ENCODE data around the gene MYRIP. TPM values are rescaled to one million over a fixed set of nuclear protein-coding genes. Genes with fewer than 3 reads are reported as not detected.

The MYRIP gene
- total and polyA plus RNA-seq, 3 donors from 2014 or later = 2.4 to 5.8 (median 4.8) TPM

DNA sequence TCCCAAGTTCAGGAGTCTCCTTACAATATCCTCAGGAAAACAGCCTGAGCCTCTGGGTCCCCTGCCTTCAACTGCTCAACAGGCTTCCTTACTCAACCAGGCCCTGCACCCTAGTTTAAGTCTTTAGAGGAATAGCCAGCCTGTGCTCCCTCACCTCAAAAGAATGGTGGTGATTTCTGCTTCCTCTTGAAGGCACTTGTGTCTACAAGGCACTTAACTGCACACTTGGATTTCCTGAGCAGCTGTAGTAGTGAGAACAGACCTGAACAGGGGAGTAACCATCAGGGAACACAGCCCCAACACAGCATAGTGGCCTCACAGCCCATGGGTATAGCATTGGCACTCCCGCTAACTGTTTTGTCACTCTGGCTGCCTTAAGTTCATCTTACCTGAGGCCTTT lies 244.3 kb downstream of the MYRIP start:
- no peaks in the 10 kb centered on the region for H3K27me3 ChIP-seq
- H3K27ac ChIP-seq = no peak overlapping the region
- DNase-seq = no peak
- H3K9me3 ChIP-seq = no peaks in the 10 kb centered on the region
- intact Hi-C loops (cut with DNase I; ENCODE audit: low total_unique reads) = no loop called here
- 86 to 100% methylated on average over 1 of the region's 1 CpG for WGBS, 2 donors
- no peak overlapping the region for H3K4me3 ChIP-seq
- TF ChIP-seq, protein P1, sequence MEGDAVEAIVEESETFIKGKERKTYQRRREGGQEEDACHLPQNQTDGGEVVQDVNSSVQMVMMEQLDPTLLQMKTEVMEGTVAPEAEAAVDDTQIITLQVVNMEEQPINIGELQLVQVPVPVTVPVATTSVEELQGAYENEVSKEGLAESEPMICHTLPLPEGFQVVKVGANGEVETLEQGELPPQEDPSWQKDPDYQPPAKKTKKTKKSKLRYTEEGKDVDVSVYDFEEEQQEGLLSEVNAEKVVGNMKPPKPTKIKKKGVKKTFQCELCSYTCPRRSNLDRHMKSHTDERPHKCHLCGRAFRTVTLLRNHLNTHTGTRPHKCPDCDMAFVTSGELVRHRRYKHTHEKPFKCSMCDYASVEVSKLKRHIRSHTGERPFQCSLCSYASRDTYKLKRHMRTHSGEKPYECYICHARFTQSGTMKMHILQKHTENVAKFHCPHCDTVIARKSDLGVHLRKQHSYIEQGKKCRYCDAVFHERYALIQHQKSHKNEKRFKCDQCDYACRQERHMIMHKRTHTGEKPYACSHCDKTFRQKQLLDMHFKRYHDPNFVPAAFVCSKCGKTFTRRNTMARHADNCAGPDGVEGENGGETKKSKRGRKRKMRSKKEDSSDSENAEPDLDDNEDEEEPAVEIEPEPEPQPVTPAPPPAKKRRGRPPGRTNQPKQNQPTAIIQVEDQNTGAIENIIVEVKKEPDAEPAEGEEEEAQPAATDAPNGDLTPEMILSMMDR (IDR thresholded peaks at IDR 0.05) = no peak
- no peak for TF ChIP-seq POLR2A (IDR thresholded peaks at IDR 0.05)
- no peaks in the 10 kb centered on the region for H3K4me1 ChIP-seq
- no peaks in the 10 kb centered on the region for H3K36me3 ChIP-seq (ENCODE audit: low read depth, missing control alignments)

DNA sequence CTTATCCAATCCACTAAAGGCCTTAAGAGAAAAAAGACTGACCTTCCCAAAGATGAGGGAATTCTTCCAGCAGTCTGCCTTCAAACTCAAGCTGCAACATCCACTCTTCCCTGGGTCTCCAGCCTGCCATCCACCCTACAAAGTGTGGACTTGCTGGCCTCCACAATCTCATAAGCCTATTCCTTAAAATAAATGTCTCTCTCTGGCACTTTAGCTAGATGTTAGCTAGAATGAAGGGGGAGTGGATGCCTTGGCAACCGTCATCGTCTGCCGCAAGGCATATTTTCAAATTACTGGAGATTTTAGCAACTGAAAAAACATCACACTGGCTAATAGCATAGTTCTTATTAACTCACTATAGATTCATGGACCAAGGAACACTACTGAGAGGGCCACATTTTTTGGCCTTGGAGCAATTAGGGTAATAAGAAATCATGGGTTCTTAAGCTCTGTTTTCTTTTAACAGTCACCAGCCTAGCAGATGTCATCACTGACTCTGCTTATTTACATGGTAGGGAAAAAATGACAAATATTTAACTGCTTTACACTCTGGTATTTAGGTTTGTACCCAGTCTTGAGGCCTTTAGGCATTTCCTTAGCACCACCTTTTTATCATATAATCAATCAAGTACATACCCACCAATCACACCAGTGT lies 245.3 kb downstream of the MYRIP start:
- TF ChIP-seq POLR2A (IDR thresholded peaks at IDR 0.05) = no peak
- TF ChIP-seq, protein P1 (IDR thresholded peaks at IDR 0.05) = no peak
- WGBS, 2 donors = 33 to 79% methylated on average over 3 of the region's 3 CpGs
- intact Hi-C loops (cut with DNase I; ENCODE audit: low total_unique reads) = no loop called here

DNA sequence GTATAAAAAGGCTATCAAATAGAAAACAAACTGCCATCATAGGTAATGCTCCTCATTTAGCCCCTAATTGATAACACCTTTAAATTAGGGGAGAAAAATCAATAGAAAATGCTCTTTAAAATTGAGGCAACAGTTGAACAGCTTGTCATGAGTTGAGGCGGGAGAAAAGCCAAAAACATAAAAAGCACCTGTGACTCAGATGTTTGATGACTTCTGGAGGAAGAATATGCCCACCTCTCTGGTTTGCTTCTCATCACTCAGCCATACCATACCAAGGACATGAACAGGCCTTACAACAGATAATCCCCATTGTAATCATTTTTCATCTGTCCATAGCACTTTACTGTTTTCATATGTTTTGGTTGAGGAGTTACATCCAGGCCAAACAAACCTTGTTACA lies 246.0 kb downstream of the MYRIP start:
- Histone ChIP-seq H3K9me3 (no peaks in the 10 kb centered on the region), H3K27me3 (no peaks in the 10 kb centered on the region), H3K27ac (no peak overlapping the region), H3K4me3 (no peak overlapping the region), H3K4me1 (no peaks in the 10 kb centered on the region), H3K36me3 (ENCODE audit: low read depth, missing control alignments) (no peaks in the 10 kb centered on the region)
- WGBS, 2 donors = 87 to 97% methylated on average over 1 of the region's 1 CpG
- no peak for TF ChIP-seq POLR2A (IDR thresholded peaks at IDR 0.05)
- TF ChIP-seq, protein P1 (IDR thresholded peaks at IDR 0.05) = no peak
- no peak for DNase-seq
- intact Hi-C loops (cut with DNase I; ENCODE audit: low total_unique reads) = no loop called here

More for the DNA sequence above, 245.3 kb downstream of the MYRIP start:
- Histone ChIP-seq H3K4me3 (no peak overlapping the region), H3K9me3 (no peaks in the 10 kb centered on the region), H3K27ac (no peak overlapping the region), H3K4me1 (no peaks in the 10 kb centered on the region), H3K27me3 (no peaks in the 10 kb centered on the region), H3K36me3 (ENCODE audit: low read depth, missing control alignments) (no peaks in the 10 kb centered on the region)
- no peak for DNase-seq

DNA sequence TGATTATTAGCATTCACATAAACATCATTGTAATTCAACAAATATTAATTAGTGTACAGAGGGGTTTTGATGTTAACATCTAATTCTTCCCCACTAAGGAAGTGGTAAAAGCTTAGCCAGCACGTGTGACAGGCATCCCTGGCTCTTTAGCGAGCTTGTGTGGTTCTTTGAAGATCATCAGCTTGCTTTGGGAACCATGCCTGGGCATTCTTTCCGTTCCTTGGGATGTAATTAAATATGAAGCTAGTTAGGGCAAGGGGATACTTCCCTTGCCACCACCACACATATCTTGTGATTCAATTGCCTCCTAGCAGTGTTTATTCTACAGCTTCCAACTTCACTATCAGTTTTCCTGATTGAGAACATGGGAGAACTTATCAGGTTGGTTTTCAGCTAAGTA lies 246.5 kb downstream of the MYRIP start:
- no peak for TF ChIP-seq POLR2A (IDR thresholded peaks at IDR 0.05)
- TF ChIP-seq, protein P1 (IDR thresholded peaks at IDR 0.05) = no peak
- 80 to 84% methylated on average over 3 of the region's 3 CpGs for WGBS, 2 donors
- H3K36me3 ChIP-seq (ENCODE audit: low read depth, missing control alignments) = no peaks in the 10 kb centered on the region
- intact Hi-C loops (cut with DNase I; ENCODE audit: low total_unique reads) = no loop called here
- H3K4me3 ChIP-seq = no peak overlapping the region
- H3K9me3 ChIP-seq = no peaks in the 10 kb centered on the region
- no peaks in the 10 kb centered on the region for H3K27me3 ChIP-seq
- no peaks in the 10 kb centered on the region for H3K4me1 ChIP-seq
- H3K27ac ChIP-seq = no peak overlapping the region
- no peak for DNase-seq

DNA sequence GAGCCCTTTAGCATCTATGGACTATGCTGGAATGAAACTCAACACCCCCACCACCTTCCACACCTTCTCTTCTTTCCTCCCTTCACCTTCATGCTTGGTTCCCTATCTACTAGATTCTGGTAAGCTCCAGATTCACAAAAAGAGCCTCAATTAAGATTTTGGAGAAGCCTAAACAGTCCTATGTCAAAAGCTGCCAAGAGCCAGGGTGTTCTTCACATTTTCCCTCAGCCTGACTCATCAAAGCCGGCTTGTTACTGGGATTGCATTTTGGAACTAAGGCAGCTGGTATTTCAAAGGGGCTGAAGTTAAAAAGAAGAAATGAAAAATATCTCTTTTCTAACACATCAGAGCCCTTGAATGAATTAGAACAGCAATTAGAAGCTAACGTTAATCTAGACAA lies 247.7 kb downstream of the MYRIP start:
- intact Hi-C loops (cut with DNase I; ENCODE audit: low total_unique reads) = no loop called here

More for the DNA sequence above, 247.7 kb downstream of the MYRIP start:
- no peaks in the 10 kb centered on the region for H3K27me3 ChIP-seq
- no peaks in the 10 kb centered on the region for H3K4me1 ChIP-seq
- H3K9me3 ChIP-seq = no peaks in the 10 kb centered on the region
- H3K27ac ChIP-seq = no peak overlapping the region
- H3K36me3 ChIP-seq (ENCODE audit: low read depth, missing control alignments) = no peaks in the 10 kb centered on the region
- no peak for DNase-seq
- TF ChIP-seq POLR2A (IDR thresholded peaks at IDR 0.05) = no peak
- TF ChIP-seq, protein P1 (IDR thresholded peaks at IDR 0.05) = no peak
- WGBS, 2 donors = 54 to 66% methylated on average over 2 of the region's 2 CpGs
- no peak overlapping the region for H3K4me3 ChIP-seq

All from testis (tissue), 3 donors.